Measurements from ENCODE around the gene TMEM86A.

- TF ChIP-seq CTCF (IDR thresholded peaks at IDR 0.05) = no peak
- no peak for TF ChIP-seq POLR2A (IDR thresholded peaks at IDR 0.05)
- no peak for TF ChIP-seq EP300 (IDR thresholded peaks at IDR 0.05)
These were observed 1.8 kb upstream of the TMEM86A start for GRCh38 chr11:18696638-18697225.
